ENCODE results near the gene HOXD3.

GRCh38 chr2:176145085-176145969 is 11.8 kb upstream of the HOXD3 start:
- TF ChIP-seq, protein P1, sequence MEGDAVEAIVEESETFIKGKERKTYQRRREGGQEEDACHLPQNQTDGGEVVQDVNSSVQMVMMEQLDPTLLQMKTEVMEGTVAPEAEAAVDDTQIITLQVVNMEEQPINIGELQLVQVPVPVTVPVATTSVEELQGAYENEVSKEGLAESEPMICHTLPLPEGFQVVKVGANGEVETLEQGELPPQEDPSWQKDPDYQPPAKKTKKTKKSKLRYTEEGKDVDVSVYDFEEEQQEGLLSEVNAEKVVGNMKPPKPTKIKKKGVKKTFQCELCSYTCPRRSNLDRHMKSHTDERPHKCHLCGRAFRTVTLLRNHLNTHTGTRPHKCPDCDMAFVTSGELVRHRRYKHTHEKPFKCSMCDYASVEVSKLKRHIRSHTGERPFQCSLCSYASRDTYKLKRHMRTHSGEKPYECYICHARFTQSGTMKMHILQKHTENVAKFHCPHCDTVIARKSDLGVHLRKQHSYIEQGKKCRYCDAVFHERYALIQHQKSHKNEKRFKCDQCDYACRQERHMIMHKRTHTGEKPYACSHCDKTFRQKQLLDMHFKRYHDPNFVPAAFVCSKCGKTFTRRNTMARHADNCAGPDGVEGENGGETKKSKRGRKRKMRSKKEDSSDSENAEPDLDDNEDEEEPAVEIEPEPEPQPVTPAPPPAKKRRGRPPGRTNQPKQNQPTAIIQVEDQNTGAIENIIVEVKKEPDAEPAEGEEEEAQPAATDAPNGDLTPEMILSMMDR (IDR thresholded peaks at IDR 0.05): no peak
- TF ChIP-seq EP300 (IDR thresholded peaks at IDR 0.05): no peak
- no peak for TF ChIP-seq POLR2AphosphoS5 (IDR thresholded peaks at IDR 0.05)
- no peak for TF ChIP-seq POLR2A (IDR thresholded peaks at IDR 0.05; ENCODE audit: low read depth)
